OCI-LY1 (cell line): ENCODE results near the gene RPP38.

Experiments
- CTCF ChIP-seq: fragments of 200-600 bp; sonication (generic), shearing (Covaris generic); IDR thresholded peaks from 2 replicates; pipeline ENCODE4 v1.5.1; 2017; ENCODE audit warnings: mild to moderate bottlenecking, antibody characterized with exemption, low read length, moderate library complexity, mixed read lengths
- EZH2 ChIP-seq: fragments of 200-600 bp; sonication (generic), shearing (Covaris generic); IDR thresholded peaks from 2 replicates; pipeline ENCODE4 v1.8.0; 2017; ENCODE audit warnings: borderline replicate concordance, mixed run types, mild to moderate bottlenecking, antibody characterized with exemption, low read length, moderate library complexity, mixed read lengths

DNA sequence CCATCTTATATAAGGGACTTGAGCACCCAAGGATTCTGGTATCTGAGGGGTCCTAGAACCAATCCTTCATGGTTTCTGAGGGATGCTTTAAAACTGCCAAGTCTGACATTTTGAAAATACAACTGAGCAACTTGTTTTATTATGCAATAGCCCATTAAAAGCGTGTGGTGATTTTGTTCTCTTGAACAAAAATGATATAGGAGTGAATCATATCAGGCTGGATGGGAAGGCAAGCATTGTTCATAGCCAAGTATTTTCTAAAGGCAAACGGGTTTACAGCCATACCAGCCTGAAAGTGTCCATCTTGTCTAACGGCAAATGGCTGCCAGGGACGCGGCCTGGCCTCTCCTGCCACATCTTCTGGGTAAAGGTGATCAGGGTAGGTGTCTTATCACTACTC is 23.4 kb downstream of the RPP38 start:
- no peak for TF ChIP-seq CTCF
- TF ChIP-seq EZH2: no peak
